Mesothelial cell of epicardium (in vitro differentiated cells): ENCODE results near the gene STKLD1. TPM values are rescaled to one million over a fixed set of nuclear protein-coding genes. Genes with fewer than 3 reads are reported as not detected.
A peak's percentile ranks its signal among the peaks of the same experiment; 100 is the strongest.

Experiments
- DNase-seq, 2 experiments: peaks; one replicate each; pipeline ENCODE4 v3.0.0; 2021; ENCODE audit warnings: low spot score in 2 of 2; ENCODE audit not compliant: unreplicated experiment in 2 of 2
- H3K27ac Mint-ChIP-seq: 2 replicates; pipeline ENCODE4 v1.8.0; 2021; ENCODE audit warnings: mixed read lengths
- H3K27me3 Mint-ChIP-seq: 2 replicates; pipeline ENCODE4 v1.8.0; 2021; ENCODE audit warnings: low read depth, mixed read lengths
- H3K36me3 Mint-ChIP-seq: 2 replicates; pipeline ENCODE4 v1.8.0; 2021; ENCODE audit warnings: mixed read lengths
- H3K4me1 Mint-ChIP-seq: 2 replicates; pipeline ENCODE4 v1.8.0; 2021; ENCODE audit warnings: mixed read lengths
- H3K4me3 Mint-ChIP-seq: 2 replicates; pipeline ENCODE4 v1.8.0; 2021; ENCODE audit warnings: mild to moderate bottlenecking, moderate library complexity, mixed read lengths
- H3K9me3 Mint-ChIP-seq: 2 replicates; pipeline ENCODE4 v1.8.0; 2021; ENCODE audit warnings: mixed read lengths
- total RNA-seq: library from RNA; stranded (reverse); gene quantifications from 3 replicates; pipeline ENCODE4 v1.2.1, GENCODE V29; 2021
- TF ChIP-seq, protein P1 (sequence below): fragments of 200-600 bp; sonication (generic); IDR thresholded peaks from one replicate; pipeline ENCODE4 v1.5.0; 2021; ENCODE audit warnings: antibody characterized with exemption; ENCODE audit not compliant: unreplicated experiment

The STKLD1 gene
- total RNA-seq, 1 donor from 2014 or later: 6.7 TPM

DNA sequence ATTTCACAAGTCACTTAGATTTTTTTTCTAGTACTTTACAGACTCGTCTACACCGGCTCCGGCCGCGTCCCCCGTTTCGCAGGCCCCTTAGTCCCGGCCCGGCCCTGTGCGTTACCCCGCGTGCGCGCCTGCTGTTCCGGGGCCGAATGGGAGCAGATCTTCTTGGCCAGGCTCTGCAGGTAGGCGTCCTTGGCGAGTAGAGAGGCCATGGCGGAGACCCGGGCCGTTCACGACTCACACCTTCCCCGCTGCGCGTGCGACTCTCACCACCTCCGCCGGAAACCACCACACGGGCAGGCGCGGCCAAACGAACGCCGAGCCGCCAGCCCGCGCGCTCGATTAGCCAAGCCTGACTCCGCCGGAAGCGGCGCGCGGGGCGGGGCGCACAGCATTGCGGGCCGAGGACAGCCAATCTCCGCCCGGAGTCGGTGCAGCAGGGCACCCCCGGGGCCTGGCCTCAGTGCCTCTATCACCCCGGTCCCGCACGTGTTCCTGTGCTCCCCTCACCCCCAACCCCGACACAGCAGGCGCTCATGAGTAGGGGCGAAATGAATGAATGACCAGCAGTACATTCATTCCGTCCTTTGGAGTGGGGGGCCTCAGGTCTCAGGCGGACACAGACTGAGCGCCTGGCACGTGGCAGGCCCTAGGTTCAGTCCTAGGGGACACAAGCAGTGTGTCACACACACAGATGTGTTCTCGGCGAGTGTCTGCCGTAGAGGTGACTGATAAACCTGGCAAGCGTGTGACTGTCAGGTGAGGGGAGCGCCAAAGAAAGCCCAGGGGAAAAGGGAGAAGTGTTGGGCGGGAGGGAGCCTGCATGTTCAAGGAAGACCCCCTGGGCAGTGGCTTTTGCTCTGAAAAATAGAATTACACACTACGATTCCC, 40.0 kb upstream of the STKLD1 start, which contains the start of gene SURF6:
SURF6 (minus strand) TSS at position 265 of the 888 bp plus-strand sequence; CDS start at position 209, 56 bp downstream.
- H3K27me3 Mint-ChIP-seq: no peaks in the 10 kb centered on the region
- TF ChIP-seq, protein P1, sequence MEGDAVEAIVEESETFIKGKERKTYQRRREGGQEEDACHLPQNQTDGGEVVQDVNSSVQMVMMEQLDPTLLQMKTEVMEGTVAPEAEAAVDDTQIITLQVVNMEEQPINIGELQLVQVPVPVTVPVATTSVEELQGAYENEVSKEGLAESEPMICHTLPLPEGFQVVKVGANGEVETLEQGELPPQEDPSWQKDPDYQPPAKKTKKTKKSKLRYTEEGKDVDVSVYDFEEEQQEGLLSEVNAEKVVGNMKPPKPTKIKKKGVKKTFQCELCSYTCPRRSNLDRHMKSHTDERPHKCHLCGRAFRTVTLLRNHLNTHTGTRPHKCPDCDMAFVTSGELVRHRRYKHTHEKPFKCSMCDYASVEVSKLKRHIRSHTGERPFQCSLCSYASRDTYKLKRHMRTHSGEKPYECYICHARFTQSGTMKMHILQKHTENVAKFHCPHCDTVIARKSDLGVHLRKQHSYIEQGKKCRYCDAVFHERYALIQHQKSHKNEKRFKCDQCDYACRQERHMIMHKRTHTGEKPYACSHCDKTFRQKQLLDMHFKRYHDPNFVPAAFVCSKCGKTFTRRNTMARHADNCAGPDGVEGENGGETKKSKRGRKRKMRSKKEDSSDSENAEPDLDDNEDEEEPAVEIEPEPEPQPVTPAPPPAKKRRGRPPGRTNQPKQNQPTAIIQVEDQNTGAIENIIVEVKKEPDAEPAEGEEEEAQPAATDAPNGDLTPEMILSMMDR: no peak
- peak within 1 kb of the TSS; percentile 93 for H3K27ac Mint-ChIP-seq
- peaks cover 6% of the 10 kb centered on the region for H3K4me1 Mint-ChIP-seq
- H3K4me3 Mint-ChIP-seq: peak within 1 kb of the TSS; percentile 92
- no peaks in the 10 kb centered on the region for H3K9me3 Mint-ChIP-seq
- peaks cover 17% of the 10 kb centered on the region for H3K36me3 Mint-ChIP-seq
- peak; percentile 75 to 87 for DNase-seq

DNA sequence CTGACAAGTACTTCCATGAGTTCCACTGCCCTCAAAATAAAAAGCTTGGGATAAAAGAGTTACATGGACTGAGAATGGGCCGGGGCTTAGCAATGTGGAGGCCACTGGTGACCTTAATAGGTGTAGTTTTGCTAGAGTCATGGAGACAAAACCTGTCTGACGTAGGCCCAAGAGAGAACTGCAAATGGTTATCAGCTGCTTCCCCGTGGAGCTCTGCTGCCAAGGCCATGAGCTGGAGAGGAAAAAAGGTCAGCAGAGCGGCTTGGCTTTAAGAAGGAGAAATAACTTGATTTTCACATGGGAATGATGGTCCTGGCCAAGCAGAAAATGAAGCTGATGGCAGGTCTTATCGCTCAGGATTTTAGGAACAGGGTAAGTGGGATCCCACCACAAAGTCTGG, 36.5 kb upstream of the STKLD1 start:
- Mint-ChIP-seq H3K27me3 (no peaks in the 10 kb centered on the region), H3K4me3 (no peak overlapping the region), H3K36me3 (peaks cover 9% of the 10 kb centered on the region), H3K27ac (no peak overlapping the region), H3K9me3 (no peaks in the 10 kb centered on the region), H3K4me1 (peaks cover 6% of the 10 kb centered on the region)
- DNase-seq: no peak
- TF ChIP-seq, protein P1: no peak

DNA sequence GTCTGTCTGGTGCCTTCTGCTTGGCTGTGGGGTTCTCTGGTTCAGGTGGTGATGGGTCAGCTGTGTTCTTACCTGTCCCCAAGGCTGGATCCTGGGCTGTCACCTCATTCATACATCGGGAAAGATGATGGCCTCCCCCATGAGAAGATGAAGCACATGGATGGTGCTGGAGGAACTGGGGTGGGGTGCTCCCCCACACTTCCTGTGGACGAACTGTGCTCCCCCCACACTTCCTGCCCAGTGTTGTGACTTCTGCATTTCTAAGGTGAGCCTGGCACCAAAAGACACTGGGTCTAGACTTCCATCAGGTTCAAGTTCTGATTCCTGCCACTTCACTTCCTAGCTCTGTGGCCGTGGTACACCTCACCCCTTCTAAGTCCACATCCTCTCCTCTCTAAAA, 35.9 kb upstream of the STKLD1 start:
- no peak overlapping the region for H3K27ac Mint-ChIP-seq
- H3K4me3 Mint-ChIP-seq: no peak overlapping the region
- H3K9me3 Mint-ChIP-seq: no peaks in the 10 kb centered on the region
- DNase-seq: no peak
- TF ChIP-seq, protein P1: no peak
- H3K27me3 Mint-ChIP-seq: no peaks in the 10 kb centered on the region
- peaks cover 2% of the 10 kb centered on the region for H3K4me1 Mint-ChIP-seq
- H3K36me3 Mint-ChIP-seq: peaks cover 9% of the 10 kb centered on the region

DNA sequence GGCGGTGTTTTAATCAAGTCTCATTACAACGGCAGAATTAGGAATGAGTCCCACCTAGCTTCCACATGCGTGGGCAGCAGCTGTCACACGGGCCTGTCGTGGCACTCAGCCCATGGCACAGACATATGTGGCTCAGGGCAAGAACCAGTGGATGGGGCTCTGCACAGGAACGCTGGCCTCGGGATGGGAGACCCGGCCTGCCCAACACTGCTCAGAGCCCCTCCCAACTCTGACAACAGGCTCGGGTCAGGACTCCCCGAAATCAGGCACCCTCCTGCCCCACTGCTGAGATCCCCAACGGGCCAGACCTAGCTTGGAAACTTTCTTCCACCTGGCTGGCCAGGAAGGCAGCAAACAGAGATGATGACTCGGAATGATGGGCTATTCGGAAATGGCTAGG, 35.2 kb upstream of the STKLD1 start:
- Mint-ChIP-seq H3K27me3 (no peaks in the 10 kb centered on the region), H3K36me3 (peaks cover 9% of the 10 kb centered on the region), H3K4me3 (no peak overlapping the region)

DNA sequence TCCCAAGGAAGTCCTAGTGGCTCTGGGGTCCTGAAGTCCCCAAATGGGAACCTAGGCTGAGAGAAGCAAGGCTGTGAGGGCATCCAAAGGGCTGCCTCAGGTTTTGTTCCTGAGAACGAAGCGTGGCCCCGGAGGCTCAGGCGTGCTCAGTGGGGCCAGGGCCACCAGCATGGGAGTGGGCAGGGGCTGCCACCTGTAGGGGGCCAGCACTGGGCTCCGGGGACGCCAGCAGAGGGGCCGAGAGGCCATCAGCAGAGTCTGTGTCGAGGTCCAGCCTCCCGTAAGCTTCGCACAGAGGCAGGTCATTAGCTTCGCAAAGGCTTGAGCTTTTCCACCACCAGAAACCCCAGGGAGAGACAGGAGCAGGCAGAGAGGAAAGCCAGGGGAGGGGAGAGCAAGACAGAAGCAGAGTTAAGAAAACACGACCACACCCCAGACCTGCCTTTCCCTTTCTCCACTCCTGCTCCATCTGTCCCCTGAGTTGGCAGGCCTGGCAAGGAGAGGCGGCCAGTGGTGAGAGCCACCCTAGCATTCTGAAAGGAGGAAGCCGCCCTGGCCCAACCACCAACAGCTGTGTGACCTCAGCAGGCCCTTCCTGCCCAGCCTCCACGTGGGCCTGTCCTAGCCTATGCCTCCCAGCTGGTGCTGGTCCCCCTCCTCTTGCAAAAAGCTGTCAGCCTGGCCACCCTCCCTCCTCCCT, 34.6 kb upstream of the STKLD1 start:
- peaks cover 3% of the 10 kb centered on the region for H3K4me1 Mint-ChIP-seq
- H3K36me3 Mint-ChIP-seq: peaks cover 9% of the 10 kb centered on the region
- DNase-seq: no peak
- H3K9me3 Mint-ChIP-seq: no peaks in the 10 kb centered on the region
- H3K4me3 Mint-ChIP-seq: no peak overlapping the region
- no peaks in the 10 kb centered on the region for H3K27me3 Mint-ChIP-seq
- TF ChIP-seq, protein P1: no peak
- H3K27ac Mint-ChIP-seq: no peak overlapping the region

More for the DNA sequence above, 35.2 kb upstream of the STKLD1 start:
- Mint-ChIP-seq H3K4me1 (no peaks in the 10 kb centered on the region), H3K9me3 (no peaks in the 10 kb centered on the region), H3K27ac (no peak overlapping the region)
- TF ChIP-seq, protein P1: no peak
- DNase-seq: no peak
